Activated naive CD4-positive, alpha-beta T cell treated with anti-CD3 and anti-CD28 coated beads, Interleukin-2, amount 10 ng/mL, durations not matched to agents 7 days and 5 days (primary cell): Measurements from ENCODE around the gene DAB2.
"Not testable (repeated sequence)": the region's sequence is repeated elsewhere in the genome, so short reads cannot be mapped to it uniquely, and the experiment has no call there.

Experiments
- CTCF ChIA-PET: fragments of 350-600 bp; sonication (Branson Sonifier 250); formaldehyde crosslinking; loops from one replicate; lab custom pipeline; 2021; ENCODE audit warnings: antibody characterized with exemption; lab: Charles Lee
- DNase-seq: peaks from one replicate; pipeline ENCODE4 v3.0.0-alpha.2; 2020
- H3K27ac Mint-ChIP-seq: one replicate; pipeline ENCODE4 v1.8.0; 2021; ENCODE audit warnings: mild to moderate bottlenecking, moderate library complexity, mixed read lengths
- H3K27me3 Mint-ChIP-seq: one replicate; pipeline ENCODE4 v1.8.0; 2021; ENCODE audit warnings: mild to moderate bottlenecking, mixed read lengths
- H3K36me3 Mint-ChIP-seq: one replicate; pipeline ENCODE4 v1.8.0; 2021; ENCODE audit warnings: mixed read lengths
- H3K4me1 Mint-ChIP-seq: one replicate; pipeline ENCODE4 v1.8.0; 2021; ENCODE audit warnings: mixed read lengths
- H3K4me3 Mint-ChIP-seq: one replicate; pipeline ENCODE4 v1.8.0; 2021; ENCODE audit warnings: mild to moderate bottlenecking, moderate library complexity, mixed read lengths
- H3K9me3 Mint-ChIP-seq: one replicate; pipeline ENCODE4 v1.8.0; 2021; ENCODE audit warnings: mixed read lengths

The DAB2 gene

DNA sequence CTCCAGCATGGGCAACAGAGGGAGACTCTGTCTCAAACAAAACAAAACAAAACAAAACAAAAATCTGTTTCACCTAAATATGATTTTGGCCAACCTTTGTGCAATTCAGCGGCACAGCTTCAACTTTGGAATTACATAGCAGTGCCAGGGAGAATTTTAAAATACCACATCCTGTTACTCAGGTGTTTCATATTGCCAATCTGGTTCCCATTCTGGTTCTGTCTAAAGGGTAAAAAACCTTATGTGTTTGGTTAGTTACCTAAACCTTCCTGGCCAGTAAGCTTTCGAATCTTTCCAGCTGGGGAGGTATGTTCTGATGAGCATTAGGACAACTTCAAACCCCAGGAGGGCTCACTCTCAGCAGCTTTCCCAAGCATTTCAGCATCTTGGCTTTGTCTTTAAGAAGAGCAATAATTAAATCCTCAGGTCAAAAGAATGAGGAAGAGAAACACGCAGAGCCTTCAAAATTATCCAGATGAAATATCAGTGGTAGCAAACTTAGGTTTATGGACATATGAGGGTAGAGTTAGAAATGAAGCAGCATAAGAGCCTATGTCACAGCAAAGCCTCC is 2.7 kb downstream of the DAB2 start:
- CTCF ChIA-PET, result no interaction called here
- Mint-ChIP-seq H3K36me3 (no peaks in the 10 kb centered on the region), H3K9me3 (no peaks in the 10 kb centered on the region), H3K27ac (no peak overlapping the region), H3K27me3 (peaks cover 52% of the 10 kb centered on the region), H3K4me3 (no peak overlapping the region), H3K4me1 (peaks cover 7% of the 10 kb centered on the region)
- no peak for DNase-seq

DNA sequence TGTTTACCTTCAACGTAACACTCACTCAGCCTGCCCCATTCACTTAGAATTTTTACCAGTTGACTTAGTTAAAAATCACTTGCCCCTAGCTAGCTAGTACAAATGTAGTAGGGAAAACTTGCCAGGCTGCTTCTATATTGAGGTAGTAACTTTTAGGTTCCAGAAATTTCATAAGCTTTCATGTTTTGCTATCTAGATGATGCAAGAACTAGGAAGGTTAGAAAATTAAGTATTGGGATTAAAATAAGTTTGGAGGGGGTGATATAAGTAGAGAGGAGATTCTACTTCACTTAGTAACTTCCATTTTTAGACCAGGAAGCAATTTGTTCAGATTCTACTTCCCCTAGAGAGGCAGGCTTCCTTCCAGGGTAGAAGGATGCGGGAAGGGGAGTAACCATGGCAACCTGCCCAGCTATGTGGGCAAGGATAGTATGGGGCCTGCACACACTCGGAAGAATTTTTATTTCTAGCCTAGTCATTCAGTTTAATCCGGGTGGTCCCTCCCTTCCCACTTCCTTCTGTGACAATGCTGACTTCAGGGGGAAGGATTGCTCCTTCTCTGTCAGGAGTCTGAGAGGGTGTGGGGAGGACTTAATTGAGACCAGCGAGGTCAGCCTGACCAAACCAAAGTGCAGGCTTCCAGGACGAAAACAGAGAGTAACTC is 4.2 kb downstream of the DAB2 start:
- H3K4me1 Mint-ChIP-seq, result peaks cover 7% of the 10 kb centered on the region
- no peak overlapping the region for H3K27ac Mint-ChIP-seq
- CTCF ChIA-PET, result no interaction called here
- no peaks in the 10 kb centered on the region for H3K9me3 Mint-ChIP-seq
- H3K27me3 Mint-ChIP-seq, result peaks cover 39% of the 10 kb centered on the region
- DNase-seq, result no peak
- H3K4me3 Mint-ChIP-seq, result no peak overlapping the region
- no peaks in the 10 kb centered on the region for H3K36me3 Mint-ChIP-seq

DNA sequence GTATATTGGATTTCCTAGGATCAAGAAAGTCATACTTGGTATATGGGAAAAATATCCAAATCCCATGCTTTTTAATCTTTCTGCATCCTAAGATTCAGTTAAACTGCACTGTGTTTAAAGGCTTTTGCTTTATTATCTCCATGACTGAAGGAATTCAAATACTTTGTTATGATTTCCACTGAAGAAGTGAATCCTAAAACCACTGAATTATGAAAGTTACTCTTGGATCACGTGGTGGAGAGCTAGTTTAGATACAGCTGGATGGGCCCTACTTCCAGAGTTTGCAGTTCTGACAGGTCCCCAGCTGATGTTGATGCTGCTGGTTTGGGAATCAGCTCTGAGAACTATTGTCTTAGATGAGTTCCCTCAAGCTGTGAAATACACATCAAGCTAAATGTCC is 5.0 kb downstream of the DAB2 start:
- CTCF ChIA-PET, result no interaction called here
- Mint-ChIP-seq H3K27ac (no peak overlapping the region), H3K4me1 (peaks cover 2% of the 10 kb centered on the region), H3K4me3 (no peak overlapping the region), H3K27me3 (peaks cover 33% of the 10 kb centered on the region), H3K36me3 (no peaks in the 10 kb centered on the region), H3K9me3 (no peaks in the 10 kb centered on the region)
- DNase-seq, result no peak

DNA sequence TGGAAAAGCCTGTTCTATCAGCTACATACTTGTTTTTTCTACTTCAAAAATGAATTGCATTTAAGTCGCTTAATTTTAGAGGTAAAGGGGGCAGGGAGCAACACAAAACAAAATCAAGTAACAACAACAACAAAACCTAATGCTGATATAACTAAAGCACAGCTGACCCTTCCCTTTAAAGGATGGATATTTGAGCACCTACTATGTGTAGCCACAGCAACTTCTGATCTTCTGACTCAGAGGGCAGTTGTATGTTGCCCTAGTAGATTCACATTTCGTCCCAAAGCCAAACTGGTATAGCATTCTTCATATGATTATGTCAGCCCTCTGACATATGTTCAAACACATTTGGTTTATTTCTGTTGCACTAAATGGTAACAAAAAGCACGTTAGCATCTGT is 6.8 kb downstream of the DAB2 start:
- Mint-ChIP-seq H3K27ac (no peak overlapping the region), H3K36me3 (no peaks in the 10 kb centered on the region), H3K4me1 (no peaks in the 10 kb centered on the region), H3K4me3 (no peak overlapping the region), H3K9me3 (no peaks in the 10 kb centered on the region), H3K27me3 (peaks cover 15% of the 10 kb centered on the region)
- DNase-seq, result no peak
- CTCF ChIA-PET, result no interaction called here

DNA sequence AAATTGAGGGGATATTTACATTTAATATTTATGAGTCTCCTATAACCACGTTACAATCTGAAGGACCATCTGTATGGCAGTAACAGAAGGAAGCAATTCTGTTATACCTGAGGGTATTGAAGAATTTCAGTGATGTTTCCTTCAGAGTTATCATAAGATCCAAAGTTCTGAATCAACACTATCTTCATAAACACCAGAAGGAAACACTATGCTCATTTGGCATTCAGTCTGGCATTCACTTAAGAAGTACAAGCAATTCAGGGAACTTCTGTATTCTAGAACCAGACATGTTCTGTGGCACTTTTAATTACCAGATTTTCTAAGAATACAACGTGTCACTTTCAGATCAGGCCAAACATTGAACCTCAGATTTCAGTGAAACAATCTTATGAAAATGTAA is 9.6 kb downstream of the DAB2 start:
- no peaks in the 10 kb centered on the region for H3K4me1 Mint-ChIP-seq
- H3K36me3 Mint-ChIP-seq, result no peaks in the 10 kb centered on the region
- CTCF ChIA-PET, result no interaction called here

DNA sequence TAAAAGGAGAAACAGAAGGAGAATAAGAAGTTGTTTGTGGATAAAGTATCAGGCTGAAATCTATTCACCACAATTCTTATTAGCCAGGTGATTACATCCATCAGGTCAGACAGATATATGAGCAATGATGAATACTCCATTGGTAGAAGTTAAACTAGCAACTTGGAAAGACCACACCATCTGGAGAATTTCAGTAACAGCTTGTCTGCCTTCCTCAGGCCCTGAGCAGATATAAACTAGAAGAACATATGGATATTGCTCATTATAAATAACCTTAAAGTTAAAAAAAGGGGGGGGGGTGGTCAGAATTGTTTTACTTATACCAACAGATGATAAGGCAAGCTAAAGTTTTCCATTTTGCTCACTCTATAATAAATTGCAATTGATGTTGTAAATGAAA is 10.4 kb downstream of the DAB2 start:
- H3K9me3 Mint-ChIP-seq, result no peaks in the 10 kb centered on the region
- no peak overlapping the region for H3K27ac Mint-ChIP-seq
- no peaks in the 10 kb centered on the region for H3K36me3 Mint-ChIP-seq
- no peak for DNase-seq
- CTCF ChIA-PET, result no interaction called here
- H3K4me3 Mint-ChIP-seq, result no peak overlapping the region
- no peaks in the 10 kb centered on the region for H3K4me1 Mint-ChIP-seq
- no peaks in the 10 kb centered on the region for H3K27me3 Mint-ChIP-seq

More for the DNA sequence above, 9.6 kb downstream of the DAB2 start:
- no peak overlapping the region for H3K27ac Mint-ChIP-seq
- H3K4me3 Mint-ChIP-seq, result no peak overlapping the region
- H3K27me3 Mint-ChIP-seq, result no peaks in the 10 kb centered on the region
- no peaks in the 10 kb centered on the region for H3K9me3 Mint-ChIP-seq
- DNase-seq, result no peak

DNA sequence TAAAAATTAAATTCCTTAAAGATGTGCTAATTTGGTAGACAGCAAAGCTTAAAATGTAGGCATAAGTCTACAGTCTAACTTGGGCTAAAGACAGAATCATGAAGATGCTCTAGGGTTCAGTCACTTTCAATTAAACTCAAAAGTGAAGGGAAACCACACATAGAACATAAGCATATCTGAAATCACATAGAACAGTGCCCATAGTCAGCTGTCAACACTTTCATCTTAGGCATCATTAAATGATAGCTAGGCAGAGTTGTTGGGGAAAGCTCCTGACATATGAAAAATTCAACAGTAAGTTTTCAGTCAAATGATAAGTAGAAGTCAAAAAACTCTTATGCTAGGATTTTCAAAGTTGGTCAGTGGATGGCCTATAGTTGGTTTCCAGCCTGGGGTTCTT is 11.0 kb downstream of the DAB2 start:
- H3K36me3 Mint-ChIP-seq, result no peaks in the 10 kb centered on the region
- CTCF ChIA-PET, result no interaction called here
- no peaks in the 10 kb centered on the region for H3K9me3 Mint-ChIP-seq
- H3K4me1 Mint-ChIP-seq, result no peaks in the 10 kb centered on the region
- H3K27ac Mint-ChIP-seq, result no peak overlapping the region
- no peaks in the 10 kb centered on the region for H3K27me3 Mint-ChIP-seq
- DNase-seq, result no peak
- no peak overlapping the region for H3K4me3 Mint-ChIP-seq

DNA sequence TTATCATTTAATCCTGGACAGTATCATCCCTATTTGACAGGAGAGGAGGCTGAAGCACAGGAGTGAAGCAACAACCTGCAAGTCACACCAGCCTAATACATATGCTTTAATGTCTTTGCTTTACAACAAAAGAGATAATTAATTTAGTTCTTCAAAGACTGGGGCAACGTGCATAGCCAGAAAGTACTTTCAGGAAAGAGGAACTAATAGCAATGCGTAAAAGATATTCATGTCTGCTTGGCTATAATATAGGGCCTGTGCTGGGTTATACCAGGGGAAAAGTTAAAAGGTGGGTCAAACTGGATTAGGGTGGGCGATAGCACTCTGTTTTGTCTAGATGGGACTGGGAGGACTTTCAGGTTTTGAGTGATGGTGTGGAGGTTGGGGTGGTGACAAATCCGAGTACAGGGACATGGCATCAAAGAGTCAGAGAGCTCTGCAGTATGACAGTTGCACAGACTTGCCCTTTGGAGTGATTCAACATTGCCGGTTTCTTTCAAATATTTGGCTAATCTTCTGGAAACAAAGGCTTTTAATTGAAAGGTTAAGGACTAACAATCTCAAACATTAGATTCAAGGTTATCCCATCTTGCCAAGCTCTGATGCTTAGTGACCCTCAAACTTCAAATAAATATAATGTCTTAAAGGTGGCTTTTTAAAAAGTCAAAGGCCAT is 11.9 kb downstream of the DAB2 start:
- H3K27ac Mint-ChIP-seq, result no peak overlapping the region
- no peak for DNase-seq
- CTCF ChIA-PET, result no interaction called here
- no peak overlapping the region for H3K4me3 Mint-ChIP-seq
- no peaks in the 10 kb centered on the region for H3K36me3 Mint-ChIP-seq
- H3K27me3 Mint-ChIP-seq, result no peaks in the 10 kb centered on the region
- no peaks in the 10 kb centered on the region for H3K9me3 Mint-ChIP-seq
- no peaks in the 10 kb centered on the region for H3K4me1 Mint-ChIP-seq

DNA sequence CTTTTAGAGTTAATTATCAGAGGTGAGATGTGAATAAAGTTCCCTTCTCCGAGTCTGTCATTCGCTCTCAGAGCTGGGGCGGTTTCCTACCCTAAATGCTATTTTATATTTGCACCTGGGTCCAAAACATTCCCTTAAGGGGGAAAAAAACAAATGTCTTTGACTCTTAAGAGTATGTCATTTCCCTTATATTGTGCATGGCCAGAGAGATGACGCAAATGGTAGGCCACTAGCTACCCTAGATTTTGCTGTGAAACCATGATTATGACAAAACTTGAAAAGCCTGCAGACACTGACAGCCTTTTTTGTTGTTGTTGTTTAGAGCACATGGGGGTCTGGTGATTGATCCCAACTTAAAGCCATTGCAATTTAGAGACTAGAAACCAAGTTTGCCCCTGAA is 12.8 kb downstream of the DAB2 start:
- no peak overlapping the region for H3K4me3 Mint-ChIP-seq
- H3K9me3 Mint-ChIP-seq, result no peaks in the 10 kb centered on the region
- no peak for DNase-seq
- no peaks in the 10 kb centered on the region for H3K36me3 Mint-ChIP-seq
- no peaks in the 10 kb centered on the region for H3K27me3 Mint-ChIP-seq
- no peaks in the 10 kb centered on the region for H3K4me1 Mint-ChIP-seq
- no peak overlapping the region for H3K27ac Mint-ChIP-seq
- CTCF ChIA-PET, result interaction anchor here (2.1 kb wide), 1 partner anchor 36 kb away, joined by 5 read pairs; no protein-coding TSS in a partner anchor

DNA sequence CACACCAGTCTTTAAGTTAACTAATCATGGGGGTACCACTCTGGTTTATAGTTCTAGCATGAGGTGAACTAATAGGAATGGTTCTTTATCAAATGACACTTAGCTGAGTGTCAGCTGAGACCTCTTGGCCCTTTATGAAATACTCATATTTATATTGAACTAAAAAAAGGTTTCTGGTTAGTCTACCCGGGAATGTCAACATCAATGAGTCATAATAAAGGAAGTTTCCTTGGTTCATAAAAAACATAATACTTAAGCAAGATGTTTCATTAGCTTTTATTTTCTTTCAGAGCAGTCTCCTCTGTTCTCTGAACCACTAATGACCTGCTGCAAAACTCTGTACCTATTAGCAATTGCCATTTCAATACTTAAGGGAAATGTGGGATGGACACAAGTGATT is 13.7 kb downstream of the DAB2 start:
- Mint-ChIP-seq H3K27ac (no peak overlapping the region), H3K4me3 (no peak overlapping the region), H3K36me3 (no peaks in the 10 kb centered on the region), H3K4me1 (no peaks in the 10 kb centered on the region), H3K9me3 (no peaks in the 10 kb centered on the region), H3K27me3 (peaks cover 4% of the 10 kb centered on the region)
- CTCF ChIA-PET, result interaction anchor here (2.1 kb wide), 1 partner anchor 35 kb away, joined by 5 read pairs; no protein-coding TSS in a partner anchor
- no peak for DNase-seq

DNA sequence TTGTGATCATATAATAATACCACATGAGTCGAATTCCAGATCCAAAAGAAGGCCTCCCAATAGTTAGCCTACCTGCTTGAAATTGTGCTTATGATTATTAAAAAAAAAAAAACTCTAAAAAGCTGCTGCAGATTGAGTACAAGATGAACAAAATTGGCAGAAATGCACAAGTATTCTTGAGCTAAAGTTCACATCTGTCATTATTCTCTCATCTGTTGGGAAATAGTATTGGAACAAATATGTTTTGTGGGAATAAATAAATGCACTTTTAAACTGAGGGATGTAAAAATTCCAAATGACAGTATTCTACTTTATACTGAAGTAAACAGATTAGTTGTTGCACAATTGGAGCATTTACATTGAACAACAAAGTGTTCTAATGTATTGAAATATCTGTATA is 15.7 kb downstream of the DAB2 start:
- no peaks in the 10 kb centered on the region for H3K36me3 Mint-ChIP-seq
- DNase-seq, result no peak
- H3K4me1 Mint-ChIP-seq, result no peaks in the 10 kb centered on the region
- H3K27me3 Mint-ChIP-seq, result peaks cover 7% of the 10 kb centered on the region
- no peaks in the 10 kb centered on the region for H3K9me3 Mint-ChIP-seq
- CTCF ChIA-PET, result no interaction called here
- H3K27ac Mint-ChIP-seq, result no peak overlapping the region
- H3K4me3 Mint-ChIP-seq, result no peak overlapping the region

DNA sequence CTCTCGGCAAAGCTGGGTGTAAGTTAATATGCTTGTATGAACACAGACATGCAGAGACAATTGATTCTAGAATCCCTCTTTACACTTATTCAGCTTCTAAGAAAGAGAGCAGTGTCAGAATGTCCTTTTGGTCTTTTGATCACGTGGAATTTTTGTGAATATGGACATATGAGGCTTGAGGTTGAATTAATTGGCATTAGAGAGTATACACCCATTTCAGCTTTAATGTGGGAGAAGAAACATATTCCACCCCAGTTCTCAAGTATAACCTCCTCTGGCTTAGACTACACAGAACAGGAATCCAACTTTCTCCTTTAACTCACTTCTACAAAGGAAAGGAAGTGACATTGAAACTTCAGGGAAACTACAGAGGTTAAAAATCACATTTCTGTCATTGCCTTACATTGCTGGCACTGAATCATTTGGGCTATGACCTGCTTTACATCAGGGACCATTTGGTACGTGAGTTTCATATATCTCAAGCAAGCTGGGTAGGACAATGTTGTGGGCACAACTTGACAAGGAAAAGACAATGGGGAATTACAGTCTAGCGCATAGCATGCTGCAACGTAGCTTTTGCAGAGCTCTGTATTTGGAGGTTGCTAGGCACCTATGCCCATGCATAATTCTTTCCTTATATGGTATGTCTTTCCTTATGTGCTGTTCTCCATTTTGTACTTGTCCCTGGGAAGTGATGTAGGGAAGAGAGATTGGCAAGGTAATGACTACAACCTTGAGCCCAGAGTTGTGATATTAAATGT is 19.5 kb downstream of the DAB2 start:
- Mint-ChIP-seq H3K4me1 (no peaks in the 10 kb centered on the region), H3K36me3 (no peaks in the 10 kb centered on the region), H3K27ac (no peak overlapping the region), H3K27me3 (peaks cover 7% of the 10 kb centered on the region), H3K4me3 (no peak overlapping the region), H3K9me3 (no peaks in the 10 kb centered on the region)
- CTCF ChIA-PET, result interaction anchor here (1.2 kb wide), 1 partner anchor 29 kb away, joined by 3 read pairs; no protein-coding TSS in a partner anchor
- DNase-seq, result no peak

DNA sequence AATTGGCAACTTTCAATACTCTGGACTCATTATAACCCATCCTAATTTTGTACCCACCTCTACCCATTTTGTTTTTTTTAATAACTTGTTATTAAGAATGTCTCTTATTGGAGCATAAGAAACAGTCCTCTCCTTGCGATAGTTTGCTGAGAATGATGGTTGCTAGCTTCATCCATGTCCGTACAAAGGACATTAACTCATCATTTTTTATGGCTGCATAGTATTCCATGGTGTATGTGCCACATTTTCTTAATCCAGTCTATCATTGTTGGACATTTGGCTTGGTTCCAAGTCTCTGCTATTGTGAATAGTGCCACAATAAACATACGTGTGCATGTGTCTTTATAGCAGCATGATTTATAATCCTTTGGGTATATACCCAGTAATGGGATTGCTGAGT is 21.0 kb downstream of the DAB2 start:
- H3K9me3 Mint-ChIP-seq, DNase-seq, H3K4me1 Mint-ChIP-seq, H3K4me3 Mint-ChIP-seq, H3K27ac Mint-ChIP-seq, H3K27me3 Mint-ChIP-seq, H3K36me3 Mint-ChIP-seq: not testable (repeated sequence)
- CTCF ChIA-PET, result interaction anchor here (1.4 kb wide), 1 partner anchor 28 kb away, joined by 3 read pairs; no protein-coding TSS in a partner anchor

DNA sequence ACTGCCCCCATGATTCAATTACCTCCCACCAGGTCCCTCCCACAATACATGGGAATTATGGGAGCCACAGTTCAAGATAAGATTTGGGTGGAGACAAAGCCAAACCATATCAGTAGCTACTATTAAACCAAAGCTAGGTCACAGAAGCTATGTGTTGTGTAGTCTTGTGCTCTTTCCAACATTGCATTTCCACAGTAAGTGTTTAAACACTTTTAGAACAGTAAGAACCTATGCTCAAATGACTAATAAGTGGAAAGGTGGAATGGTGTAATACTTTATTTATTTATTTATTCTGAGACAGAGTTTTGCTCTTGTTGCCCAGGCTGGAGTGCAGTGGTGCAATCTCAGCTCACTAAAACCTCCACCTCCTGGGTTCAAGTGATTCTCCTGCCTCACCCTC is 22.6 kb downstream of the DAB2 start:
- H3K27me3 Mint-ChIP-seq, H3K36me3 Mint-ChIP-seq, DNase-seq, H3K4me1 Mint-ChIP-seq, H3K4me3 Mint-ChIP-seq, H3K9me3 Mint-ChIP-seq, H3K27ac Mint-ChIP-seq: not testable (repeated sequence)
- CTCF ChIA-PET, result interaction anchor here (1.0 kb wide), 1 partner anchor 22 kb away, joined by 4 read pairs; the partner anchor contains the start of gene DAB2
